ENCODE measurements around the gene NFATC1.

Gene NFATC1

GRCh38 chr18:79446931-79447330, 51.2 kb downstream of the NFATC1 start:
- H3K9me2 ChIP-seq (replicated peaks; ENCODE audit: control insufficient read depth, low read length), result no peaks in the 10 kb centered on the region
- peaks cover 16% of the 10 kb centered on the region for H3K4me1 ChIP-seq (ENCODE audit: control insufficient read depth, low read length)
- H3K36me3 ChIP-seq (ENCODE audit: control insufficient read depth, low read length), result peaks cover 26% of the 10 kb centered on the region
- H3K4me3 ChIP-seq (ENCODE audit: low read length), result no peak overlapping the region
- H3K27ac ChIP-seq (ENCODE audit: low read depth, low read length), result no peak overlapping the region
- peaks cover 5% of the 10 kb centered on the region; the same call in 1 of the 2 replicates for H4K20me1 ChIP-seq (ENCODE audit: control insufficient read depth, insufficient read depth, low read depth, low read length)
- no peaks in the 10 kb centered on the region for H3K9me3 ChIP-seq (ENCODE audit: control insufficient read depth, insufficient read depth, low read length)
- peaks cover 35% of the 10 kb centered on the region for H3K79me2 ChIP-seq (ENCODE audit: control insufficient read depth, low read length)
- no peak for TF ChIP-seq EZH2phosphoT487 (IDR thresholded peaks at IDR 0.05; ENCODE audit: borderline replicate concordance, low read length)
- TF ChIP-seq, protein P1, sequence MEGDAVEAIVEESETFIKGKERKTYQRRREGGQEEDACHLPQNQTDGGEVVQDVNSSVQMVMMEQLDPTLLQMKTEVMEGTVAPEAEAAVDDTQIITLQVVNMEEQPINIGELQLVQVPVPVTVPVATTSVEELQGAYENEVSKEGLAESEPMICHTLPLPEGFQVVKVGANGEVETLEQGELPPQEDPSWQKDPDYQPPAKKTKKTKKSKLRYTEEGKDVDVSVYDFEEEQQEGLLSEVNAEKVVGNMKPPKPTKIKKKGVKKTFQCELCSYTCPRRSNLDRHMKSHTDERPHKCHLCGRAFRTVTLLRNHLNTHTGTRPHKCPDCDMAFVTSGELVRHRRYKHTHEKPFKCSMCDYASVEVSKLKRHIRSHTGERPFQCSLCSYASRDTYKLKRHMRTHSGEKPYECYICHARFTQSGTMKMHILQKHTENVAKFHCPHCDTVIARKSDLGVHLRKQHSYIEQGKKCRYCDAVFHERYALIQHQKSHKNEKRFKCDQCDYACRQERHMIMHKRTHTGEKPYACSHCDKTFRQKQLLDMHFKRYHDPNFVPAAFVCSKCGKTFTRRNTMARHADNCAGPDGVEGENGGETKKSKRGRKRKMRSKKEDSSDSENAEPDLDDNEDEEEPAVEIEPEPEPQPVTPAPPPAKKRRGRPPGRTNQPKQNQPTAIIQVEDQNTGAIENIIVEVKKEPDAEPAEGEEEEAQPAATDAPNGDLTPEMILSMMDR (IDR thresholded peaks at IDR 0.05; ENCODE audit: low read depth, low read length, poor library complexity, severe bottlenecking), result no peak
- H3K27me3 ChIP-seq (ENCODE audit: control insufficient read depth, low read length), result no peaks in the 10 kb centered on the region
- H3F3A ChIP-seq (ENCODE audit: control insufficient read depth, insufficient read depth), result no peaks in the 10 kb centered on the region
- no peak overlapping the region for H3K4me2 ChIP-seq (ENCODE audit: low read length)

DNA sequence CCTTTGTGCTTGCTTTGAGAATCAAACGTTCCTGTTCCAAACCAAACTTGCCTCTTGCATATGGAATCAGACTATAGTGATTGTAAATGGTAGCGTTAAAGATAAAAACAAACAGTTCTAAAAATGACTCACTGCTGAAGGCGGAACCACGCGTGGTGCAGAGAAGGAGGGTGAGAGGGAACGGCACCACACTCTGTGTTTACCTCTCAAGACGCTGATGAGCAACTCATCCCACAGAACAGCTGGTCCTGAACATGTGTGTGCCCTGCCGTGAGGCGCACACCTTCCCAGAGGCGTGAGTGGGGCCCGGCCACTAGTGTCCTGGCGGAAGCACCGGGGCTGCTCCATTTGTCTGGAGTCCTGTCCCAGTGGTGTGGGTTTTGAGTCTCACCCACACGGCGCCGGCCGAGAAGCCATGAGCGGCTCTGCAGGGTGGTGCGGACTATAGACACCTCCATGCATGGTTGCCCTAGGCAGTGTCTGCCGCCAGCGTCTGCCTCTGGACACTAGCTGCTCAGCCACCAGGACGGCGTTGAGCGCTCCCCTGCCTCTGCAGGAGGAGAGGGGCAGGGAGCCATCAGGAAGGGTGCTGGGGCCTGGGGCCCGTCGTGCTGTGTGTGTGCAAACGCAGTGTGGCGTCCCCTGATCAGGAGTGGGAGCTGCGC, 52.1 kb downstream of the NFATC1 start:
- Histone ChIP-seq H3K36me3 (ENCODE audit: control insufficient read depth, low read length) (peaks cover 35% of the 10 kb centered on the region), H3K4me2 (ENCODE audit: low read length) (no peak overlapping the region), H3K79me2 (ENCODE audit: control insufficient read depth, low read length) (peaks cover 25% of the 10 kb centered on the region), H3K9me3 (ENCODE audit: control insufficient read depth, insufficient read depth, low read length) (no peaks in the 10 kb centered on the region), H4K20me1 (ENCODE audit: control insufficient read depth, insufficient read depth, low read depth, low read length) (peaks cover 5% of the 10 kb centered on the region; the same call in 1 of the 2 replicates), H3K4me3 (ENCODE audit: low read length) (no peak overlapping the region), H3K27me3 (ENCODE audit: control insufficient read depth, low read length) (no peaks in the 10 kb centered on the region), H3F3A (ENCODE audit: control insufficient read depth, insufficient read depth) (no peaks in the 10 kb centered on the region), H3K4me1 (ENCODE audit: control insufficient read depth, low read length) (peaks cover 13% of the 10 kb centered on the region), H3K27ac (ENCODE audit: low read depth, low read length) (no peak overlapping the region), H3K9me2 (replicated peaks; ENCODE audit: control insufficient read depth, low read length) (no peaks in the 10 kb centered on the region)
- TF ChIP-seq, protein P1 (IDR thresholded peaks at IDR 0.05; ENCODE audit: low read depth, low read length, poor library complexity, severe bottlenecking), result no peak
- TF ChIP-seq EZH2phosphoT487 (IDR thresholded peaks at IDR 0.05; ENCODE audit: borderline replicate concordance, low read length), result no peak

DNA sequence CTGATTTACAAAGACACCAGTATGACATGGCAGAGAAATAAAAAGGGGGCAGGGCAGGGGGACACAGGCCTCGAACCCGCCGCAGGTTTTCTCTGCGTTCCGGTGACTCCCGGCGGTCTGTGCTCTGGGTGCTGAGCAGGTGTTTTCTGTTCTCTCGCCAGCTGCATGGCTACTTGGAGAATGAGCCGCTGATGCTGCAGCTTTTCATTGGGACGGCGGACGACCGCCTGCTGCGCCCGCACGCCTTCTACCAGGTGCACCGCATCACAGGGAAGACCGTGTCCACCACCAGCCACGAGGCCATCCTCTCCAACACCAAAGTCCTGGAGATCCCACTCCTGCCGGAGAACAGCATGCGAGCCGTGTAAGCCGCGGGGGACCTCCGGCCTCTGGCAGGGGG, 52.9 kb downstream of the NFATC1 start:
- H3K4me2 ChIP-seq (ENCODE audit: low read length), result no peak overlapping the region
- H3K9me3 ChIP-seq (ENCODE audit: control insufficient read depth, insufficient read depth, low read length), result no peaks in the 10 kb centered on the region
- no peak overlapping the region for H3K4me3 ChIP-seq (ENCODE audit: low read length)
- peaks cover 18% of the 10 kb centered on the region for H3K79me2 ChIP-seq (ENCODE audit: control insufficient read depth, low read length)
- H3K9me2 ChIP-seq (replicated peaks; ENCODE audit: control insufficient read depth, low read length), result no peaks in the 10 kb centered on the region
- no peaks in the 10 kb centered on the region for H3K27me3 ChIP-seq (ENCODE audit: control insufficient read depth, low read length)
- no peak overlapping the region for H3K27ac ChIP-seq (ENCODE audit: low read depth, low read length)
- TF ChIP-seq, protein P1 (IDR thresholded peaks at IDR 0.05; ENCODE audit: low read depth, low read length, poor library complexity, severe bottlenecking), result no peak
- TF ChIP-seq EZH2phosphoT487 (IDR thresholded peaks at IDR 0.05; ENCODE audit: borderline replicate concordance, low read length), result no peak
- 0 out of 2 replicates have a peak, but pooled peaks cover 3% of the 10 kb centered on the region for H3F3A ChIP-seq (ENCODE audit: control insufficient read depth, insufficient read depth)
- H4K20me1 ChIP-seq (ENCODE audit: control insufficient read depth, insufficient read depth, low read depth, low read length), result no peaks in the 10 kb centered on the region
- H3K4me1 ChIP-seq (ENCODE audit: control insufficient read depth, low read length), result peaks cover 14% of the 10 kb centered on the region
- H3K36me3 ChIP-seq (ENCODE audit: control insufficient read depth, low read length), result peaks cover 37% of the 10 kb centered on the region
